ENCODE measurements around the gene ABLIM3.

Gene ABLIM3

DNA sequence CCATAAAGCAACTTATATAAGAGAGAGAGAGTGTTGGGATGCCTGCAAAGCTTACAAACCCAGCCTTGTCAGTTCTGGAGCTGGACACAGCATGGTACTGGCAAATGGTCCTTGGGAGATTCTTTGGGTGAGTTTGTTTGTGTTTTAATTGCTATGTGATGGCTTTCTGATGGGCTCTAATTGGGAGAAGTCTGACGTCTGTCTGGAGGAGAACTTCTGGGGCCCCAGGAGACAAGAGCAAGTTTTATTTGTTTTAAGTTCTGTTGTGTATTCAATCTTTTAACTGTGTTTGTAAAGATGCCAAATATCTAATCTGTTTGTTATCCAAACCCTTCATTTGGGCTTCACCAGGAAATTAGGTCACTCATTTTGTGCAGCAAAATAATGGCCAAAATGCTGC, 80.0 kb downstream of the ABLIM3 start:
- no peak for DNase-seq

DNA sequence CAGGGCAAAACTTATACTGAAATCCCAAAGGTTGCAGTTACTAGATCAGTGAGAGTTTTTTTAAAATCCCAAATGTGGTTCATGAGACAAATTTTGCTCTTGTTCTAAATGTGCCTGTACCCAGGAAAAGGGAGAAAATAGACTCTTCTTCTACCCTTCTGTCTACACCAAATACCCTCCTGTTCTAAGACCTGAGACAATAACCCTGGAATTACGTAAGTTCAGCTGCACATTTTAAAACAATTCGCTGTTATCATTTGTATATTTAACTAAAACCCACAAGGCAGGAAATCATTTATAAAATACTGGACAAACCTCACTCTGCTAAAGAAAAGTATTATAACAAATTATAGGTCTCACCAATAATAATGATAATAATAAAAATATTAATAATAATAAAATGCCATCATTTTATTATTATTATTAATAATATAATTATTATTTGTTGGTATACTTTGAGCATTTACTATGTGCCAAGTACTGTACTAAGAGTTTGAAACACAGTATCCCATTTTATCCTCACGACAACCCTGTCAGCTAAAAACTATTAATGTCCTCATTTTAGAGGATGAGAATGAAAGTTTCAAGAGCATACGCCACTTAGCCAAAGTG, 80.5 kb downstream of the ABLIM3 start:
- no peak for DNase-seq

GRCh38 chr5:149223081-149223848, 82.0 kb downstream of the ABLIM3 start:
- no peak for DNase-seq

DNA sequence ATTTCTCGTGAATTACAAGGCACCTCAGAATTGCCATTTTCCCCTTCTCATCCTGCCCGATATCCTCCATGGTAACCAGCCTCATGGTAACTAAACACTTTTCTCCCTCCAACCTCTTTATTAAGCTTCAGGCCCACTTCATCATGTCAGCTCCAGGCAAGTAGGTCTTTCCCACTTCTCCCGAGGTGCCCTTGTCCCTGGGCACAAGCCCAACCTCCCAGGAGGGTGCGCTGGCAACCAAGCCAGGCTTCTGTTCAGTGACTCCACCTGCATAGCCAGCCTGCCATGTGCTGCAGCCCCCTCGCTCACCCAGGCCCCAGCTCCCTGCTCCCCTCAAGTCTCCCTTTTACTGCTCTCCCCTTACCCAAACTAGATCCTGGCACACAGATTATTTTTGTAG, 83.0 kb downstream of the ABLIM3 start:
- DNase-seq = no peak

DNA sequence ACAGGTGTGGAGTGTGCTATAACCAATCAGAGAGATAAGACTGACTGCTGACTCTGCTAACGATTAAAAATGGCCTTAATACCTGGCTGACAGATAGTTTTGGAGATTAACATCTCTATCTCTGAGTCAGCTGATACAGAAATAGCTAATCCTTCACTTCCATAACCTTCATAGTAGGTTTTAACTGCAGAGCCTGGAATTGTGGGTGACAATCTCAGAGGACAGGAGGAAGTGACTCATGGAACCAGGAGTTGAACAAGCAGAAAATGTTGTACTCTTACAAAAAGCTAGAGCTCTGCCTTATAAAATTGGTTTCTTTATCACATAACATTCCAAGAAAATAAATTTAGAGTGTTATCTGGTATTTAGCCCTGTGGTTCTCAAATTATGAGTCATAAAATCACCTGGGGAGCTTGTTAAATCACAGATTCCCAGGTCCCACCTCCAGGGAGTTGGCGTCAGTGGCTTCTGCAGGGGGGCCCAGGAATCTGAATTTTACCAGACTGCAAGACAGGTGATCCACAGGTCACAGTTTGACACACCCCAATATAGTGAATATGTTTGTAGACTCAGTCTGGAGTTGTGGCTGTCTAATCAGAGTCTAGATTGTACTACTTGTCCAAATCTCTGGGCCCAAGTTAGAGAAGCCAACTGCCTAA, 86.0 kb downstream of the ABLIM3 start:
- DNase-seq = no peak

DNA sequence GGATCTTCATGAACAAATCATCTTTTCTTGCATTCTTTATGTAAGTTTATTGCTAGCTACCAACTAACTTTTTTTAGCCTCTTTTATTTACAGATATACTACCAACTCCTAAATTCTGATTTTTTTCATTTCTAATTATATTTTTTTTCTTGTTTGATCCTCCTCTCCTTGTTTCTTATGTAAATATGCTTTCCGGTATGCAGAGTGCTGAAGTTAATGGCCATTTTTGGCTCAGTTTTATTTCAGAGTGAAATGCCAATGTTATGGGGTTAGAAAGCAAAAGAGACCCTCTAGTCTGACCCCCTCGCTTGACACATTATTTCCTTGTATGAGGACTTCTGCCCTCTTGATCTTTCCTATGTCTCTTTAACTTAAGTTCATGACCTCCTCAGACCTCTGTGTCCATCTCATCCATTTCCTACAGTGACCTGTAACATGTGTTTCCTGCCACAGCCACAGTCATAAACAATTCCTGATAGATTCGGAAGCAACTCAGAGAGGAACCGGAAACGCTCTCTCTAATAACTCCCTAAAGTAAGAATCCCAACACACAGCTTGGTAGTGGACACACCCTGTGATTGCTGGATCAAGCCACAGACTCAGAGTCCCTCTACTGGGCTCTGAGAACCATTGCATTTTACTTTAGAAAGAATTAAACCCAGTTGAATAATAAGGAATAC, 87.5 kb downstream of the ABLIM3 start:
- DNase-seq = no peak

DNA sequence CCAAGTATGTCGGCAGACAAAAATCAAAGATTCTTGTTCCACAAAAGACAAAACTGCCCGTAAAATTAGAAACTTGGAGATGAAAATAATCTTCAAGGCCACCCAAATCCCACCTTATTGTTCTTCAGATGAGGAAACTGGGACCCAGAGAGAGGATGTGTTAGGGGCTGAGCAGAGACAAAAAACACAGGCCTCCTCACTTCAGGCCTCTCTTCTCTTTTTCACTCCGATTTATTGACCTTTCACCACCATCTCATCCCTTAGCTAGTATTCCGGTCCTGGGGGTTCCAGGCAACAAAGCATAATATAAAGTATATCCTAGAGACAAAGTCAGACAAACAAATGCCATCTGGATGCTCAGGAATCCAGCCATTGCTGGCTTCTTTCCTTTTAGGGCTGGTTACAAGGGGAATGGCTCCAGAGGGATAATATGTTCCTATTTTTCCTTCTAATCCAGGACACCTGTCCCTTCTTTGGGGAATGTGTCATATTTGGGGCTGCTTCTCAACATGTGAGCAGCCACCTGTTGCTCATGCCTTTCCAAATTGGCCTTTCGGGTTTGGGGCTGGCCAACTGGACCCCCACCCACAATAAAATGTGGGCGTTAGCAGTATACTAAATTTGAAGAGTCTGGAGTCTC, 88.1 kb downstream of the ABLIM3 start:
- no peak for DNase-seq

GRCh38 chr5:149235841-149236240, 94.5 kb downstream of the ABLIM3 start:
- DNase-seq = no peak

DNA sequence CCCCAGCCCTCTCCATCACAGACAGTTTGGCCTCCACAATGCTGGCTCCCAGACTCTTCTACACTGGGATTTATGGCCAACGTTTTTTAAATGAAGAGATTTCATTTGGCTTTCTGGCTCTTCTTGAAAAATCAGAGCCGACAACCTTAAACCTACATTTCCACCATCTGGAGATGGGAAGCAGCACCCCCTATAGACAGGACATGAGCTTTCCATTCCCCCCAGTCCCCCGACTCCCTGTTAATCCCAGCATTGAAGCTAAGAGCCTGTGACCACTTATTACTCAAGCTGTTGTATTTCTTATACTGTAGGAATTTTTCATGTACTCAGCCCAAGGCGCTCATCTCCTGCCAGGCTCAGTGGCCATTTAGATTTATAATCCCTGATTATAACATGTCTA, 96.4 kb downstream of the ABLIM3 start:
- no peak for DNase-seq

DNA sequence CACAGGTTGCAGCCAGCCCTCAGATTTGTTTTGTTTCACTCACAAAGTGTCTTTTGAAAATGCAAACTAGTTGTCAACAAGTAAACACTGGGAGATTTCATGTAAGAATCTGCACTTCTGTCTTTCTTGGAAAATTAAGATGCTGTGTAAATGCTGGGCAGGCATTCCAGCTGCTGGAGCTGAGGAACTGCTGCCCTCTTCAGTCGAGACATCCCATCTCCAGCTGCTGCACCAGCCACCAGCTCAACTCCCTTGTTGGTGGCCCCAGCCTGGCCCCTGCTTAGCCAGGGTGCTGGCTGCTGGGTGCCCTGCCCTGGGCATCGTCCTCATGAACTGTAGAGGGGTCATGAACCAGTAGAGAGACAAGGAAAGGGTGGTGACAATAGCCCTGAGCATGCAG, 97.2 kb downstream of the ABLIM3 start:
- no peak for DNase-seq

GRCh38 chr5:149239917-149240316, 98.6 kb downstream of the ABLIM3 start:
- no peak for DNase-seq

- DNase-seq = no peak
Observed at GRCh38 chr5:149240354-149240998, 99.2 kb downstream of the ABLIM3 start.

GRCh38 chr5:149242339-149242738, 101.0 kb downstream of the ABLIM3 start:
- DNase-seq = no peak

GRCh38 chr5:149246906-149247305, 105.6 kb downstream of the ABLIM3 start:
- no peak for DNase-seq

DNA sequence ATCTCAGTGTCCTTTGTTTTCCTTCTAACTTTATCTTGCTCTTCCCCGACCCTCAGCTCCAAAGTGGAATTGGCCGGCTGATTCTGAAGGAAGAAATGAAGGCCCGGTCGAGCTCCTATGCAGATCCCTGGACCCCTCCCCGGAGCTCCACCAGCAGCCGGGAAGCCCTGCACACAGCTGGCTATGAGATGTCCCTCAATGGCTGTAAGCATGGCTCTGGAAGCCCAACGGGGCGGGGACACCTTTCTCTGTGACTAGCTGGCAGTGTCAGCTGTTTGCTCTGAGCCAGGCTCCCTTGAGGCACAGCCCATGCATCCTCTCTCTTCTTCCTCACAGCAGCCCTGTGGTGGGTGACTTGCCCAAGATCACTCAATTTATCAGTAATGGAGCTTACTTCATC, 106.4 kb downstream of the ABLIM3 start:
- DNase-seq = no peak

GRCh38 chr5:149251546-149251945, 110.3 kb downstream of the ABLIM3 start:
- DNase-seq = no peak

DNA sequence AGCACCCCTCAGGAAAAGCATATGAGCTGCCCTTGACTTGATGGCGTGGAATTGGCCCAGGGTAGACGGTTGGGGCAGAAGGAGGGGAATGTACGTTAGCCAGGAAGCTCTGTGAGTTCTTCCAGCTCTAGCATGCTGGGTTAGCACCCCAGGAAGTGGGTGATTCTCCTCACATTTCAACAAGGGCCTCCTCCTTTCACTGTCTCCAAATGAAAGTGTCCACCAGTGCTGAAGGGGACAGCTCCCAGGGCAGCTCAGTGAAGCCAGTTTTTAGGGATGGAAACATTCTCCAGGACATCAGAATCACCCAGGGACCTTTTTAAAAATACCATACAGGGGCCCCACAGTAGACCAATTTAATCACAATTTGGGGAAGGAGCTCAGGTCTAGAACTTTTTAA, 113.2 kb downstream of the ABLIM3 start:
- no peak for DNase-seq

GRCh38 chr5:149256451-149256850, 115.2 kb downstream of the ABLIM3 start:
- DNase-seq = no peak

DNA sequence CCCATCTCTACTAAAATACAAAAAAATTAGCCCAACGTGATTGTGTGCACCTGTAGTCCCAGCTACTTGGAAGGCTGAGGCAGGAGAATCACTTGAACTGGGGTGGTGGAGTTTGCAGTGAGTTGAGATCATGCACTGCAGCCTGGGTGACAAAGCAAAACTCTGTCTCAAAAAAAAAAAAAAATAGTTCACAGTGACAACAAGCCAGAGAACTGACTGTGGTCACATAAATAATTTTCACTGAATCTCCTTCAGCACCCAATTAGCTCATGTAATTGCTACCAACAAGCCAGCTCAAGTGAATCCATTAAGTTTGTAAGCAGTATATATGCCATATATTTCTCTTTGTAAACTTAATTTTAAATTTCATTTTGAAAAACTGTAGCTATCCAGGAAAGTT, 115.8 kb downstream of the ABLIM3 start:
- DNase-seq = no peak

GRCh38 chr5:149257889-149258705, 116.8 kb downstream of the ABLIM3 start:
- DNase-seq = no peak

GRCh38 chr5:149260761-149261160, 119.5 kb downstream of the ABLIM3 start:
- no peak for DNase-seq

GRCh38 chr5:149261246-149261645, 120.0 kb downstream of the ABLIM3 start:
- no peak for DNase-seq

Measured in retina (tissue), 1 donor.